Tibial nerve (tissue), 4 donors: ENCODE measurements around the gene CAMK2N2. TPM values are rescaled to one million over a fixed set of nuclear protein-coding genes. Genes with fewer than 3 reads are reported as not detected.

Experiments
- DNase-seq, 2 donors: peaks; one replicate each; pipeline ENCODE4 v3.0.0-alpha.2; 2019; ENCODE audit warnings: low spot score in 2 of 2
- H3K27ac ChIP-seq, 4 donors: fragments of 200-600 bp; sonication (generic) in 3 of 4; one replicate each; pipeline ENCODE4 v1.5.1; 2017 to 2019; ENCODE audit warnings: mild to moderate bottlenecking in 1 of 4
- H3K27me3 ChIP-seq, 2 donors: fragments of 200-600 bp; sonication (generic) in 1 of 2; one replicate each; pipeline versions ENCODE4 v1.5.1 to v1.6.0; 2017 to 2019
- H3K36me3 ChIP-seq, 3 donors: fragments of 200-600 bp; sonication (generic); one replicate each; pipeline ENCODE4 v1.5.1; 2018 to 2019
- H3K4me1 ChIP-seq, 4 donors: fragments of 200-600 bp; sonication (generic) in 3 of 4; one replicate each; pipeline ENCODE4 v1.5.1; 2017 to 2019
- H3K4me3 ChIP-seq, 4 donors: fragments of 200-600 bp; sonication (generic) in 3 of 4; one replicate each; pipeline ENCODE4 v1.5.1; 2017 to 2019; ENCODE audit warnings: mild to moderate bottlenecking in 1 of 4, moderate library complexity in 1 of 4
- H3K9me3 ChIP-seq, 4 donors: fragments of 200-600 bp; sonication (generic) in 3 of 4; one replicate each; pipeline ENCODE4 v1.5.1; 2017 to 2019
- CTCF ChIP-seq, 5 experiments: fragments of 200-600 bp in 3 of 5; fragments of 450-650 bp in 2 of 5; sonication (generic) in 3 of 5; IDR thresholded peaks; one replicate each; pipeline ENCODE4 v1.5.1; 2016 to 2019; ENCODE audit warnings: antibody characterized with exemption in 5 of 5, mild to moderate bottlenecking in 3 of 5, moderate library complexity in 2 of 5
- EP300 ChIP-seq, 2 donors: sonication (generic); formaldehyde crosslinking; IDR thresholded peaks; one replicate each; pipeline ENCODE4 v1.6.1; 2017; ENCODE audit warnings: antibody characterized with exemption in 2 of 2, mild to moderate bottlenecking in 1 of 2
- POLR2A ChIP-seq, 2 donors: fragments of 450-650 bp; IDR thresholded peaks; one replicate each; pipeline ENCODE4 v1.6.1; 2017; ENCODE audit warnings: antibody characterized with exemption in 2 of 2, mild to moderate bottlenecking in 2 of 2, moderate library complexity in 2 of 2
- WGBS, 2 donors: methylation state at CpG; one replicate each; pipeline ENCODE4 v1.1.5; 2018; 5-methylcytosine and 5-hydroxymethylcytosine counted together
- total RNA-seq, 4 donors: library from RNA; depleted of rRNA; stranded (reverse); fragments of >200 nt; gene quantifications; one replicate each; pipeline ENCODE4 v1.1.0, GENCODE V29; 2016

CAMK2N2 gene
- total RNA-seq, 4 donors from 2014 or later, result not detected

DNA sequence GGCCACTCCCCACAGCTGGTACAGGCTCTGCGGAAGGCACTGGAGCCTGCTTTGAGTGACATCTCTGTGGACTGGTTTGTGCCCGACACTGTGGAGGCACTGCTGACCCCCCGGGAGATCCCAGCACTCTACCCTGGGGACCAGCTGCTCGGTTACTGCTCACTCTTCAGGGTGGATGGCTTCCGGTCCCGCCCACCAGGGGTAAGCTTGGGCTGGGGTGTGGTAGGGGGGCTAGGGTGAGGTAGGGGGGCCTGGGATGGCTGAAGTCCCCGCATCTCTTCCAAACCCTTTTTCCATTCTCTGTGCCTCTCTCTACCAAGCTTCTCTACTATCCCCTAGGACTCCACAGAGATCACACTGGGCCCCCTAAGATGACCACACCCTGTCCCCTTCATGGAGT is 24.1 kb downstream of the CAMK2N2 start:
- WGBS, 2 donors, result 64 to 83% methylated on average over 7 of the region's 7 CpGs
- peaks cover 0 to 10% (median 0%) of the 10 kb centered on the region in 4 donors for H3K4me1 ChIP-seq
- DNase-seq, result no peak
- no peak for TF ChIP-seq CTCF (IDR thresholded peaks at IDR 0.05)
- TF ChIP-seq EP300 (IDR thresholded peaks at IDR 0.05), result no peak
- no peak for TF ChIP-seq POLR2A (IDR thresholded peaks at IDR 0.05)
- no peaks in the 10 kb centered on the region for H3K9me3 ChIP-seq
- no peak overlapping the region for H3K4me3 ChIP-seq
- peaks cover 0 to 9% (median 0%) of the 10 kb centered on the region in 3 donors for H3K36me3 ChIP-seq
- H3K27ac ChIP-seq, result no peak overlapping the region
- peaks cover 0 to 32% of the 10 kb centered on the region in 2 donors for H3K27me3 ChIP-seq

DNA sequence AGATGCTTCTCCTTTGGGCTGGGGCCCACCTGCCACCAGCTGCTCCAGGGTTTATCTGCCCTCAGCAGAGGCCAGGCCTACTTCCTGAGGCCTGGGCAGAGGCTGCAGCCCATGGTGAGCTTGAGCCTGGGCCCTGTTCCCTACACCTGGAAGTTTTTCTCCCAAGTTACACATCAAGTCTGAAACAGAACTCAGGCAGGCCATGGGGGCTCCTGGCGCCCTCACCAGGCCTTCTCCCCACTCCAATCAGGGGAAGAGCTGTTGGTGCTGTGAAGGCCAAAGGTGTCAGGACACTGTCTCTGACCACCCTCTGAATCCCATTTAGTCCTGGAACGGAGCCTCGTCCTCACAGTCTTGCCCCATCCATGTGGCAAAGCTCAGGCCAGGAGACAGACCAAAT is 24.7 kb downstream of the CAMK2N2 start:
- Histone ChIP-seq H3K27me3 (peaks cover 0 to 37% of the 10 kb centered on the region in 2 donors), H3K36me3 (peaks cover 0 to 3% (median 0%) of the 10 kb centered on the region in 3 donors), H3K9me3 (no peaks in the 10 kb centered on the region), H3K4me3 (no peak overlapping the region), H3K27ac (no peak overlapping the region), H3K4me1 (peaks cover 0 to 7% (median 0%) of the 10 kb centered on the region in 4 donors)
- no peak for TF ChIP-seq POLR2A (IDR thresholded peaks at IDR 0.05)
- TF ChIP-seq EP300 (IDR thresholded peaks at IDR 0.05), result no peak
- TF ChIP-seq CTCF (IDR thresholded peaks at IDR 0.05), result no peak
- WGBS, 2 donors, result 54 to 80% methylated on average over 3 of the region's 3 CpGs
- no peak for DNase-seq

DNA sequence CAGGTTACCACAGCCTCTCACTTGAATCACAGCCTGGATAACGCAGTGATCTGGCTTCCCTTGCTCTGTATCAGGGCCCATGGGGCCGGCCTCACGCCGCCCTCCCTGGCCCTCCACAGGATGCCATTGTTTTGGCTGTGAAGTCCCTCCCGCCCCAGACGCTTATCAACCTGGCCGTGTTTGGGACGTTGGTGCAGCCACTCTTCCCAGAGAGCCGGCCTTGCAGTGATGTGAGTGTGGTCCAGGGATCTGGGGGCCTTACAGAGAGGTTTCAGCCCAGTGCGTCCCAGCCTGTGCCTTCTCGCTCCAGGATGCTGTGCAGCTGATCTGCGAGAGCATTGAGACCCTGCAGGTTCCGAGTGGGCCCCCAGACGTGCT is 25.3 kb downstream of the CAMK2N2 start:
- DNase-seq, result no peak
- H3K27ac ChIP-seq, result no peak overlapping the region
- WGBS, 2 donors, result 35 to 42% methylated on average over 11 to 12 of the region's 14 CpGs
- no peak for TF ChIP-seq EP300 (IDR thresholded peaks at IDR 0.05)
- TF ChIP-seq CTCF (IDR thresholded peaks at IDR 0.05), result no peak
- no peak for TF ChIP-seq POLR2A (IDR thresholded peaks at IDR 0.05)
- H3K4me1 ChIP-seq, result peaks cover 0 to 3% (median 0%) of the 10 kb centered on the region in 4 donors
- H3K36me3 ChIP-seq, result no peaks in the 10 kb centered on the region
- no peaks in the 10 kb centered on the region for H3K9me3 ChIP-seq
- H3K4me3 ChIP-seq, result no peak overlapping the region
- peaks cover 0 to 43% of the 10 kb centered on the region in 2 donors for H3K27me3 ChIP-seq

DNA sequence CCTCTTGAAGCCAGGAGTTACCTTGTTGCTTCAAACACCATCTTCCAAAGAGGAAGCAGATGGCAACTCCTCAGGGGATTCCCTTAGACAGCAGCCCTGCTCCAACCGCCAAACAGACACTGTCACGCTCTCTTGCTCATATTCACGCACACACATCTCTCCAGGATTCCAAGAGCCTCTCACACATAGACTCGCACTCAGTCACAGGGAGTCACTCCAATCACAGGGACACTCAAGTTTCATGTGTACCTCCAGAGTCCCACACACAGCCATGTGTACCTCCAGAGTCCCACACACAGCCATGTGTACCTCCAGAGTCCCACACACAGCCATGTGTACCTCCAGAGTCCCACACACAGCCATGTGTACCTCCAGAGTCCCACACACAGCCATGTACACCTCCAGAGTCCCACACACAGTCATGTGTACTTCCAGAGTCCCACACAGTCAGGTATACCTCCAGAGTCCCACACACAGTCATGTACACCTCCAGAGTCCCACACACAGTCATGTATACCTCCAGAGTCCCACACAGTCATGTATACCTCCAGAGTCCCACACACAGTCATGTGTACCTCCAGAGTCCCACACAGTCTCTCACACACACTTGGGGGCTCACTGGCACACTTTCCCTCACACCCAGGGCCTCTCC is 25.8 kb downstream of the CAMK2N2 start:
- peaks cover 0 to 6% (median under 1%) of the 10 kb centered on the region in 4 donors for H3K4me1 ChIP-seq
- no peak overlapping the region for H3K27ac ChIP-seq
- peaks cover 0 to 47% of the 10 kb centered on the region in 2 donors for H3K27me3 ChIP-seq
- TF ChIP-seq POLR2A (IDR thresholded peaks at IDR 0.05), result no peak
- TF ChIP-seq EP300 (IDR thresholded peaks at IDR 0.05), result no peak
- TF ChIP-seq CTCF (IDR thresholded peaks at IDR 0.05), result no peak
- no peaks in the 10 kb centered on the region for H3K9me3 ChIP-seq
- H3K4me3 ChIP-seq, result no peak overlapping the region
- no peaks in the 10 kb centered on the region for H3K36me3 ChIP-seq
- 78 to 80% methylated on average over 4 of the region's 4 CpGs for WGBS, 2 donors
- DNase-seq, result no peak

- WGBS, 2 donors, result 85 to 86% methylated on average over 11 to 18 of the region's 19 CpGs
- Histone ChIP-seq H3K4me3 (no peak overlapping the region), H3K4me1 (peaks cover 0 to 13% (median 7%) of the 10 kb centered on the region in 4 donors), H3K27me3 (peaks cover 0 to 52% of the 10 kb centered on the region in 2 donors), H3K9me3 (no peaks in the 10 kb centered on the region), H3K27ac (no peak overlapping the region), H3K36me3 (no peaks in the 10 kb centered on the region)
- no peak for DNase-seq
- TF ChIP-seq CTCF (IDR thresholded peaks at IDR 0.05) (no peak), POLR2A (IDR thresholded peaks at IDR 0.05) (no peak), EP300 (IDR thresholded peaks at IDR 0.05) (no peak)
These were observed 26.5 kb downstream of the CAMK2N2 start for GRCh38 chr3:184234671-184235380.
